ENCODE data around the gene PPP1R1B. TPM values are rescaled to one million over a fixed set of nuclear protein-coding genes. Genes with fewer than 3 reads are reported as not detected.

The PPP1R1B gene
- total and polyA plus RNA-seq, 2 of the 4 experiments (the other 2 are of a cell fraction): not detected

GRCh38 chr17:39595294-39595693 is 31.5 kb upstream of the PPP1R1B start:
- CTCF ChIA-PET: no interaction called here
- Histone ChIP-seq H3K4ac (ENCODE audit: low read depth, low read length) (no peak overlapping the region), H3K14ac (replicated peaks; ENCODE audit: low read depth, low read length) (no peak overlapping the region), H4K8ac (ENCODE audit: low read depth in 2 of 2, low read length in 2 of 2) (no peak overlapping the region), H2BK20ac (ENCODE audit: low read depth, low read length) (no peak overlapping the region), H4K5ac (ENCODE audit: low read depth, low read length) (no peak overlapping the region), H3K9me1 (ENCODE audit: insufficient read depth, low read length) (no peaks in the 10 kb centered on the region), H3K4me2 (ENCODE audit: low read depth, low read length) (no peak overlapping the region), H4K91ac (ENCODE audit: insufficient read depth, low read depth, low read length) (no peak overlapping the region), H3K36me3 (ENCODE audit: control insufficient read depth, insufficient read depth, low read length) (no peaks in the 10 kb centered on the region), H3K27me3 (ENCODE audit: control insufficient read depth, insufficient read depth, low read length) (peaks cover 64% of the 10 kb centered on the region), H3K27ac (ENCODE audit: insufficient read depth, low read length) (no peak overlapping the region), H2BK5ac (ENCODE audit: low read depth, low read length, poor library complexity, severe bottlenecking) (no peak overlapping the region), H4K20me1 (ENCODE audit: insufficient read depth, low read length) (peaks cover 12% of the 10 kb centered on the region; the same call in 1 of the 2 replicates), H3K23ac (ENCODE audit: low read depth, low read length) (no peak overlapping the region), H3K4me3 (ENCODE audit: insufficient read depth, low read depth, low read length) (no peak overlapping the region), H3K4me1 (ENCODE audit: control insufficient read depth, insufficient read depth, low read length) (no peaks in the 10 kb centered on the region), H2AK5ac (ENCODE audit: low read depth, low read length) (no peak overlapping the region), H3K9me3 (ENCODE audit: control insufficient read depth, insufficient read depth, low read length) (peaks cover 4% of the 10 kb centered on the region; the same call in 1 of the 2 replicates), H3K56ac (ENCODE audit: extremely low read depth, insufficient read depth, low read length) (no peak overlapping the region), H2BK120ac (ENCODE audit: low read depth, low read length) (no peak overlapping the region), H2AK9ac (replicated peaks; ENCODE audit: low read depth, low read length, poor library complexity) (no peak overlapping the region), H2BK15ac (ENCODE audit: low read depth, low read length) (no peak overlapping the region), H3K79me1 (ENCODE audit: low read depth in 1 of 2, low read length in 2 of 2) (no peaks in the 10 kb centered on the region), H2AFZ (replicated peaks; ENCODE audit: low read length, poor library complexity) (no peak overlapping the region), H3K9ac (ENCODE audit: low read depth, low read length) (no peak overlapping the region), H3K18ac (ENCODE audit: low read depth, low read length) (no peak overlapping the region)
- ATAC-seq (ENCODE audit: low read depth) (no peak), DNase-seq (no peak)
- BruUV-seq (replicated peaks): no TSS peak
- POLR2A ChIA-PET (ENCODE audit: unreplicated experiment): interaction anchor here (0.6 to 0.7 kb wide), 2 partner anchors 45 to 513 kb away, joined by 4 to 7 read pairs; no protein-coding TSS in a partner anchor
- intact Hi-C loops (cut with micrococcal nuclease) (no loop called here), dilution Hi-C loops (cut with HindIII; ENCODE audit: low sequenced_read_pairs, unreplicated experiment) (no loop called here), in situ Hi-C loops (cut with MboI; ENCODE audit: low sequenced_read_pairs) (no loop called here)
- TF ChIP-seq CHD1 (IDR thresholded peaks at IDR 0.05; ENCODE audit: low read depth, low read length): no peak
- no peak for TF ChIP-seq MXI1 (IDR thresholded peaks at IDR 0.05; ENCODE audit: borderline replicate concordance, low read depth, low read length)
- no peak for TF ChIP-seq FOS (IDR thresholded peaks at IDR 0.05; ENCODE audit: low read depth, low read length)
- TF ChIP-seq RFX5 (IDR thresholded peaks at IDR 0.05; ENCODE audit: low read depth, low read length): no peak
- TF ChIP-seq NFE2L2 (IDR thresholded peaks at IDR 0.05; ENCODE audit: low read depth, low read length): no peak
- no peak for TF ChIP-seq USF2 (IDR thresholded peaks at IDR 0.05; ENCODE audit: low read depth, low read length)
- TF ChIP-seq CTCF (conservative IDR thresholded peaks at IDR 0.05; ENCODE audit: low read depth, low read length): no peak
- TF ChIP-seq CEBPB (IDR thresholded peaks at IDR 0.05; ENCODE audit: low read depth, low read length): no peak
- no peak for TF ChIP-seq ELK1 (IDR thresholded peaks at IDR 0.05; ENCODE audit: borderline replicate concordance, low read depth, low read length)
- TF ChIP-seq SMC3 (IDR thresholded peaks at IDR 0.05; ENCODE audit: low read depth, low read length): no peak
- TF ChIP-seq RAD21 (IDR thresholded peaks at IDR 0.05; ENCODE audit: low read length): no peak
- no peak for TF ChIP-seq MAZ (IDR thresholded peaks at IDR 0.05; ENCODE audit: borderline replicate concordance, low read depth, low read length)
- TF ChIP-seq MAFK (IDR thresholded peaks at IDR 0.05; ENCODE audit: low read depth, low read length): no peak
- TF ChIP-seq BHLHE40 (IDR thresholded peaks at IDR 0.05; ENCODE audit: low read depth, low read length): no peak
- no CpG with 5 or more reads among the region's 4 CpGs for WGBS, 2 experiments (ENCODE audit: extremely low coverage in 2 of 2, insufficient read length in 1 of 2)
